Measurements from ENCODE around the gene OSBPL9.

OSBPL9 gene

DNA sequence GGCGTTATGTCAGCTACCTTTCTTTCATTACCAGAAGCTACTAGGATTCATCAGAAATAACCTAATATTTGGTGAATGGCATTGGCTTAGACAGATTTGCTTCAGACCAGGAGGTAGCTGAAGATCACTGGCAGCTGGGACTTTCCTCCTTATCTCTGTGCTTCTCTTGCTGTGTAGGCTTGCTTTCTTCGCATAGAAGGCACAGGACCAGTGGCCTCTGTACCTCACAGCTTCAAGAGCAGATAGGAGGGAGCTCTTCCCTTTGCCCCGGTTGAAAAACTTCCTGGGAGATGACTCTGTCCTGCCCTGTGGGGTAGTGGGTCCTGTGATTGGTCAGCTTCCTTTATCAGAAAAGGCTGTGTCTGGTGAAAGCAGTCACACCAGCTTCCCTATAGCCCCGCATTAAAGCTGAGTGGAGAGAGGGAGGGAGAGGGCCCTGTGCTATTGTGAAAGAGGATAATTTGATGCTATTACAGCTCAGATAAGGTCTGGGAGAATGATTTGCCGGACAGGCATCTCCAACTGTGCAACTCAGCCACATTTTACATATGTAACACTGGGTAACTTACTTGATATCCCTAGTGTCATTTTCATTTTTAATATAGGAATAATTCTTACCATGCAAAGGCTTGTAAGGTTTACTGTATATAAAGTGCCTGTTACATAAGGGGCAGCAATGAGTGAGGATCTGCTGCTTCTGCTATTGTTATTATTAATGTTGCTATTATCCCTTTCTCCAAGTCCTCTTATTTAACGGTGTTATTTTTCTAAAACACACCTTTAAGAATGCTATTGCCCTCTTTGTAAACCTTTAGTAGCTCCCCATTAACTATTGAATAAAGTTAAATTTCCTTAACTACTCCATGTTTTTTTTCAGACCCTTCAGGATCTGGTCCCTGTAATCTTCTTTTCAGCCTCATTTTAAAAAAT is 31.6 kb downstream of the OSBPL9 start (continued):
- TF ChIP-seq, protein P1, sequence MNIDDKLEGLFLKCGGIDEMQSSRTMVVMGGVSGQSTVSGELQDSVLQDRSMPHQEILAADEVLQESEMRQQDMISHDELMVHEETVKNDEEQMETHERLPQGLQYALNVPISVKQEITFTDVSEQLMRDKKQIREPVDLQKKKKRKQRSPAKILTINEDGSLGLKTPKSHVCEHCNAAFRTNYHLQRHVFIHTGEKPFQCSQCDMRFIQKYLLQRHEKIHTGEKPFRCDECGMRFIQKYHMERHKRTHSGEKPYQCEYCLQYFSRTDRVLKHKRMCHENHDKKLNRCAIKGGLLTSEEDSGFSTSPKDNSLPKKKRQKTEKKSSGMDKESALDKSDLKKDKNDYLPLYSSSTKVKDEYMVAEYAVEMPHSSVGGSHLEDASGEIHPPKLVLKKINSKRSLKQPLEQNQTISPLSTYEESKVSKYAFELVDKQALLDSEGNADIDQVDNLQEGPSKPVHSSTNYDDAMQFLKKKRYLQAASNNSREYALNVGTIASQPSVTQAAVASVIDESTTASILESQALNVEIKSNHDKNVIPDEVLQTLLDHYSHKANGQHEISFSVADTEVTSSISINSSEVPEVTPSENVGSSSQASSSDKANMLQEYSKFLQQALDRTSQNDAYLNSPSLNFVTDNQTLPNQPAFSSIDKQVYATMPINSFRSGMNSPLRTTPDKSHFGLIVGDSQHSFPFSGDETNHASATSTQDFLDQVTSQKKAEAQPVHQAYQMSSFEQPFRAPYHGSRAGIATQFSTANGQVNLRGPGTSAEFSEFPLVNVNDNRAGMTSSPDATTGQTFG (tag by site-specific recombination; IDR thresholded peaks at IDR 0.05; ENCODE audit: borderline replicate concordance), result no peak
- TF ChIP-seq ZNF354C (tag by site-specific recombination; IDR thresholded peaks at IDR 0.05; ENCODE audit: borderline replicate concordance, low read depth) (no peak), ZNF768 (tag by site-specific recombination; IDR thresholded peaks at IDR 0.05) (no peak), ZNF548 (tag by site-specific recombination; IDR thresholded peaks at IDR 0.05) (no peak), YY1 (tag by site-specific recombination; IDR thresholded peaks at IDR 0.05) (no peak), BCL11B (tag by site-specific recombination; IDR thresholded peaks at IDR 0.05; ENCODE audit: low read depth) (no peak), ZBTB20 (tag by site-specific recombination; IDR thresholded peaks at IDR 0.05) (0 out of 2 replicates have a peak, but pooled peaks have one; percentile 20), TCF7L2 (IDR thresholded peaks at IDR 0.05; ENCODE audit: borderline replicate concordance, low read depth, low read length) (no peak), BCL11A (tag by site-specific recombination; IDR thresholded peaks at IDR 0.05; ENCODE audit: low read depth) (no peak), ZNF830 (tag by site-specific recombination; IDR thresholded peaks at IDR 0.05; ENCODE audit: low read depth) (no peak), ZNF394 (tag by site-specific recombination; IDR thresholded peaks at IDR 0.05; ENCODE audit: borderline replicate concordance) (no peak), RBAK (tag by site-specific recombination; IDR thresholded peaks at IDR 0.05) (no peak), ZNF561 (tag by site-specific recombination; IDR thresholded peaks at IDR 0.05; ENCODE audit: borderline replicate concordance) (peak; percentile 84; the same call in 1 of the 2 replicates), ZNF521 (tag by site-specific recombination; IDR thresholded peaks at IDR 0.05) (no peak)
- TF ChIP-seq, protein P2, sequence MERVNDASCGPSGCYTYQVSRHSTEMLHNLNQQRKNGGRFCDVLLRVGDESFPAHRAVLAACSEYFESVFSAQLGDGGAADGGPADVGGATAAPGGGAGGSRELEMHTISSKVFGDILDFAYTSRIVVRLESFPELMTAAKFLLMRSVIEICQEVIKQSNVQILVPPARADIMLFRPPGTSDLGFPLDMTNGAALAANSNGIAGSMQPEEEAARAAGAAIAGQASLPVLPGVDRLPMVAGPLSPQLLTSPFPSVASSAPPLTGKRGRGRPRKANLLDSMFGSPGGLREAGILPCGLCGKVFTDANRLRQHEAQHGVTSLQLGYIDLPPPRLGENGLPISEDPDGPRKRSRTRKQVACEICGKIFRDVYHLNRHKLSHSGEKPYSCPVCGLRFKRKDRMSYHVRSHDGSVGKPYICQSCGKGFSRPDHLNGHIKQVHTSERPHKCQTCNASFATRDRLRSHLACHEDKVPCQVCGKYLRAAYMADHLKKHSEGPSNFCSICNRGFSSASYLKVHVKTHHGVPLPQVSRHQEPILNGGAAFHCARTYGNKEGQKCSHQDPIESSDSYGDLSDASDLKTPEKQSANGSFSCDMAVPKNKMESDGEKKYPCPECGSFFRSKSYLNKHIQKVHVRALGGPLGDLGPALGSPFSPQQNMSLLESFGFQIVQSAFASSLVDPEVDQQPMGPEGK (tag by site-specific recombination; IDR thresholded peaks at IDR 0.05), result peak; percentile 43; the same call in 1 of the 2 replicates

DNA sequence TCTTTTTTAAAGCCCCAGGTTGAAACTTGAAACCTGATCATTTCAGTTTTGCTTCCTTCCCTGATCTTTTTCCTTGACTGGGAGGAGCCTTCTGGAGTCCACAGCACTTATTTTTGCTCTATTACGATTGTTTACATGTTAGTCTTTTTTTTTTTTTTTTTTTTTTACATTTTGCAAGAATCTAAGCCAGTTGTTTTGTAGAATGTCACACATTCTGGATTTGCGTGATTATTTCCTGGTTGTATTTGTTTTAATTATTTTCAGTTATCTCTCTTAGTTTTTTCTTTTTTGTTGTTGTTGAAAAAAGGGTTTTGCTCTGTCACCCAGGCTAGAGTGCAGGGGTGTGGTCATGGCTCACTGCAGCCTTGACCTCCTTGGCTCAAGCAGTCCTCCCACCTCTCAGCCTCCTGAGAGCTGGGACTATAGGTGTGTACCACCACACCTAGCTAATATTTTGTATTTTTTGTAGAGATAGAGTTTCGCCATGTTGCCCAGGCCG is 32.8 kb downstream of the OSBPL9 start:
- CTCF ChIA-PET, result interaction anchor here (0.6 to 0.7 kb wide), 2 partner anchors 40 to 1048 kb away, joined by 3 read pairs; no protein-coding TSS in a partner anchor
- H3K27ac ChIP-seq (ENCODE audit: extremely low read depth, low read depth, low read length), result no peak overlapping the region
- TF ChIP-seq, protein P3, sequence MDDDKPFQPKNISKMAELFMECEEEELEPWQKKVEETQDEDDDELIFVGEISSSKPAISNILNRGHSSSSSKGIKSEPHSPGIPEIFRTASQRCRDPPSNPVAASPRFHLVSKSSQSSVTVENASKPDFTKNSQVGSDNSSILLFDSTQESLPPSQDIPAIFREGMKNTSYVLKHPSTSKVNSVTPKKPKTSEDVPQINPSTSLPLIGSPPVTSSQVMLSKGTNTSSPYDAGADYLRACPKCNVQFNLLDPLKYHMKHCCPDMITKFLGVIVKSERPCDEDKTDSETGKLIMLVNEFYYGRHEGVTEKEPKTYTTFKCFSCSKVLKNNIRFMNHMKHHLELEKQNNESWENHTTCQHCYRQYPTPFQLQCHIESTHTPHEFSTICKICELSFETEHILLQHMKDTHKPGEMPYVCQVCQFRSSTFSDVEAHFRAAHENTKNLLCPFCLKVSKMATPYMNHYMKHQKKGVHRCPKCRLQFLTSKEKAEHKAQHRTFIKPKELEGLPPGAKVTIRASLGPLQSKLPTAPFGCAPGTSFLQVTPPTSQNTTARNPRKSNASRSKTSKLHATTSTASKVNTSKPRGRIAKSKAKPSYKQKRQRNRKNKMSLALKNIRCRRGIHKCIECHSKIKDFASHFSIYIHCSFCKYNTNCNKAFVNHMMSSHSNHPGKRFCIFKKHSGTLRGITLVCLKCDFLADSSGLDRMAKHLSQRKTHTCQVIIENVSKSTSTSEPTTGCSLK (tag by site-specific recombination; IDR thresholded peaks at IDR 0.05), result no peak
- 0 out of 2 replicates have a peak, but pooled peaks have one; percentile 14 for TF ChIP-seq ZNF366 (tag by site-specific recombination; conservative IDR thresholded peaks at IDR 0.05)
- no peak for TF ChIP-seq ZNF837 (tag by site-specific recombination; IDR thresholded peaks at IDR 0.05)
- no peak for TF ChIP-seq ZBTB21 (tag by site-specific recombination; IDR thresholded peaks at IDR 0.05)
- TF ChIP-seq, protein P4, sequence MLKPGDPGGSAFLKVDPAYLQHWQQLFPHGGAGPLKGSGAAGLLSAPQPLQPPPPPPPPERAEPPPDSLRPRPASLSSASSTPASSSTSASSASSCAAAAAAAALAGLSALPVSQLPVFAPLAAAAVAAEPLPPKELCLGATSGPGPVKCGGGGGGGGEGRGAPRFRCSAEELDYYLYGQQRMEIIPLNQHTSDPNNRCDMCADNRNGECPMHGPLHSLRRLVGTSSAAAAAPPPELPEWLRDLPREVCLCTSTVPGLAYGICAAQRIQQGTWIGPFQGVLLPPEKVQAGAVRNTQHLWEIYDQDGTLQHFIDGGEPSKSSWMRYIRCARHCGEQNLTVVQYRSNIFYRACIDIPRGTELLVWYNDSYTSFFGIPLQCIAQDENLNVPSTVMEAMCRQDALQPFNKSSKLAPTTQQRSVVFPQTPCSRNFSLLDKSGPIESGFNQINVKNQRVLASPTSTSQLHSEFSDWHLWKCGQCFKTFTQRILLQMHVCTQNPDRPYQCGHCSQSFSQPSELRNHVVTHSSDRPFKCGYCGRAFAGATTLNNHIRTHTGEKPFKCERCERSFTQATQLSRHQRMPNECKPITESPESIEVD (tag by site-specific recombination; IDR thresholded peaks at IDR 0.05), result peak; percentile 69
- TF ChIP-seq ZNF10 (tag by site-specific recombination; IDR thresholded peaks at IDR 0.05), result no peak
- peak; percentile 37; the same call in 1 of the 2 replicates for TF ChIP-seq KLF1 (tag by site-specific recombination; IDR thresholded peaks at IDR 0.05)
- TF ChIP-seq ZNF140 (tag by site-specific recombination; IDR thresholded peaks at IDR 0.05), result no peak
- peak; percentile 65 for TF ChIP-seq ZNF600 (tag by site-specific recombination; IDR thresholded peaks at IDR 0.05)
- no peak for TF ChIP-seq ZBTB20 (tag by site-specific recombination; IDR thresholded peaks at IDR 0.05)
- peak; percentile 64 for TF ChIP-seq FEZF1 (tag by site-specific recombination; IDR thresholded peaks at IDR 0.05)
- TF ChIP-seq BCL11A (tag by site-specific recombination; IDR thresholded peaks at IDR 0.05; ENCODE audit: low read depth), result no peak
- TF ChIP-seq ZNF16 (tag by site-specific recombination; IDR thresholded peaks at IDR 0.05; ENCODE audit: low read depth), result no peak

More for the DNA sequence above, 32.8 kb downstream of the OSBPL9 start:
- Histone ChIP-seq H3K4me3 (ENCODE audit: low read depth, low read length) (no peak overlapping the region), H3K36me3 (ENCODE audit: control insufficient read depth in 2 of 2, insufficient read depth in 1 of 2, low read length in 2 of 2) (no peaks in the 10 kb centered on the region), H3K9me3 (ENCODE audit: control insufficient read depth, insufficient read depth, low read depth, low read length) (no peaks in the 10 kb centered on the region), H3K4me1 (ENCODE audit: control insufficient read depth, insufficient read depth, low read length) (peaks cover 4% of the 10 kb centered on the region; the same call in 1 of the 2 replicates)
- POLR2A ChIA-PET, result no interaction called here

All from HEK293 (cell line).